Endothelial cell of umbilical vein (primary cell): ENCODE measurements around the gene KCNE3. TPM values are rescaled to one million over a fixed set of nuclear protein-coding genes. Genes with fewer than 3 reads are reported as not detected.

Experiments used
- BruUV-seq: library from RNA; stranded (reverse); fragments of 400-500 nt; replicated peaks from 2 replicates; lab custom pipeline; 2021; lab: Mats Ljungman, UMichigan
- CTCF ChIA-PET: fragments of 300-600, 350-600 bp; sonication (Branson Sonifier 250); formaldehyde crosslinking; loops from one replicate; lab custom pipeline; 2021; ENCODE audit warnings: antibody characterized with exemption, inconsistent platforms; lab: Charles Lee
- POLR2A ChIA-PET: fragments of 300-600, 350-600 bp; sonication (Branson Sonifier 250); formaldehyde crosslinking; loops from one replicate; lab custom pipeline; 2021; ENCODE audit warnings: antibody characterized with exemption, inconsistent platforms; lab: Charles Lee
- DNase-seq: peaks from one replicate; pipeline ENCODE4 v3.0.0-alpha.2; 2011; ENCODE audit warnings: low read depth, low spot score
- FAIRE-seq: peaks from 2 replicates; lab custom pipeline; 2011; peaks lifted over from hg19 to GRCh38; lab: Jason Lieb, UNC
- H2AFZ ChIP-seq: 2 replicates; pipeline ENCODE4 v1.6.0; 2012; ENCODE audit warnings: low read depth, low read length, control low read depth, inconsistent platforms
- H3K27ac ChIP-seq: 2 replicates; pipeline ENCODE4 v1.5.1; 2011; ENCODE audit warnings: low read depth, mild to moderate bottlenecking, control low read depth, low read length, moderate library complexity; ENCODE audit not compliant: insufficient read depth
- H3K27me3 ChIP-seq, 2 experiments: 2 replicates each; pipeline versions ENCODE4 v1.6.0 to v1.6.1; 2011; ENCODE audit warnings: low read length in 2 of 2, mixed read lengths in 1 of 2; ENCODE audit not compliant: control insufficient read depth in 2 of 2, insufficient read depth in 2 of 2
- H3K36me3 ChIP-seq, 2 experiments: 2 replicates in 1 of 2; 3 replicates in 1 of 2; pipeline ENCODE4 v1.5.1; 2011; ENCODE audit warnings: low read length in 2 of 2, mild to moderate bottlenecking in 1 of 2, moderate library complexity in 1 of 2; ENCODE audit not compliant: control insufficient read depth in 2 of 2, insufficient read depth in 2 of 2; ENCODE audit errors: extremely low read depth in 1 of 2
- H3K4me1 ChIP-seq: 3 replicates; pipeline ENCODE4 v1.5.1; 2011; ENCODE audit warnings: mild to moderate bottlenecking, low read length; ENCODE audit not compliant: control insufficient read depth, insufficient read depth; ENCODE audit errors: extremely low read depth
- H3K4me2 ChIP-seq: 2 replicates; pipeline ENCODE4 v1.6.1; 2011; ENCODE audit warnings: low read length, control low read depth, mixed read lengths; ENCODE audit not compliant: insufficient read depth
- H3K4me3 ChIP-seq, 3 experiments: fragments of 200-600 bp in 1 of 3; sonication (generic), shearing (Covaris generic) in 1 of 3; replicated peaks in 1 of 3; 2 replicates each; pipeline ENCODE4 v1.5.1; 2011 to 2016; ENCODE audit warnings: control low read depth in 3 of 3, low read length in 3 of 3, mild to moderate bottlenecking in 2 of 3, inconsistent platforms in 1 of 3, low read depth in 1 of 3, moderate library complexity in 1 of 3; ENCODE audit not compliant: insufficient read depth in 1 of 3
- H3K79me2 ChIP-seq: 2 replicates; pipeline ENCODE4 v1.6.0; 2012; ENCODE audit warnings: low read length, inconsistent platforms; ENCODE audit not compliant: control insufficient read depth, insufficient read depth
- H3K9ac ChIP-seq: replicated peaks from 2 replicates; pipeline ENCODE3; 2011; ENCODE audit warnings: low read length, control low read depth; ENCODE audit not compliant: insufficient read depth; ENCODE audit errors: extremely low read depth
- H3K9me1 ChIP-seq: replicated peaks from 3 replicates; pipeline ENCODE4 v1.6.0; 2011; ENCODE audit warnings: mild to moderate bottlenecking, low read length; ENCODE audit not compliant: control insufficient read depth, insufficient read depth; ENCODE audit errors: extremely low read depth
- H3K9me3 ChIP-seq: replicated peaks from 2 replicates; pipeline ENCODE4 v1.5.1; 2012; ENCODE audit warnings: low read length, inconsistent platforms; ENCODE audit not compliant: control insufficient read depth, insufficient read depth
- H4K20me1 ChIP-seq: replicated peaks from 2 replicates; pipeline ENCODE3; 2011; ENCODE audit warnings: mild to moderate bottlenecking, low read length; ENCODE audit not compliant: control insufficient read depth, insufficient read depth; ENCODE audit errors: extremely low read depth
- EZH2 ChIP-seq: IDR thresholded peaks from 2 replicates; pipeline ENCODE4 v1.6.1; 2012; ENCODE audit warnings: borderline replicate concordance, low read depth, mild to moderate bottlenecking, moderate library complexity, low read length, inconsistent platforms; ENCODE audit not compliant: severe bottlenecking
- FOS ChIP-seq: IDR thresholded peaks from 2 replicates; pipeline ENCODE4 v1.6.1; 2011; ENCODE audit warnings: mild to moderate bottlenecking, low read length, moderate library complexity, borderline replicate concordance; ENCODE audit not compliant: insufficient read depth
- GATA2 ChIP-seq: IDR thresholded peaks from 2 replicates; pipeline ENCODE4 v1.7.0; 2011; ENCODE audit warnings: low read depth, mild to moderate bottlenecking, moderate library complexity, mixed read lengths, low read length; ENCODE audit not compliant: insufficient read length, insufficient read depth
- JUN ChIP-seq: IDR thresholded peaks from 2 replicates; pipeline ENCODE4 v1.6.1; 2011; ENCODE audit warnings: borderline replicate concordance, low read depth; ENCODE audit not compliant: insufficient read length, insufficient read depth
- MYC ChIP-seq: IDR thresholded peaks from one replicate; pipeline ENCODE4 v1.6.1; 2011; ENCODE audit warnings: mild to moderate bottlenecking, low read depth, low read length
- POLR2A ChIP-seq: IDR thresholded peaks from 2 replicates; pipeline ENCODE4 v1.6.1; 2012; ENCODE audit warnings: low read depth, mild to moderate bottlenecking, control low read depth, low read length
- POLR2AphosphoS5 ChIP-seq: IDR thresholded peaks from 2 replicates; pipeline ENCODE4 v1.6.1; 2012; ENCODE audit warnings: low read depth, mild to moderate bottlenecking, control low read depth, low read length, moderate library complexity; ENCODE audit not compliant: insufficient read depth
- dilution Hi-C: fragments of 300-500 bp; cut with MboI; formaldehyde crosslinking; loops from one replicate; pipeline ENCODE4 v1.15.0; 2019; ENCODE audit warnings: low sequenced_read_pairs; ENCODE audit not compliant: extremely low pct_ligation_motif_present
- intact Hi-C: fragments of 100-400 bp; cut with micrococcal nuclease; formaldehyde crosslinking; loops from one replicate; pipeline ENCODE4 v1.10.0; 2022
- polyA plus RNA-seq, 4 experiments: library from polyadenylated mRNA; depleted of rRNA in 3 of 4; stranded (reverse) in 3 of 4; unstranded in 1 of 4; fragments of >200 nt; gene quantifications; 2 replicates each; pipeline versions ENCODE4 v1.2.1 to v1.2.3, GENCODE V29; 2011 to 2012; ENCODE audit warnings: missing spikeins in 1 of 4
- total RNA-seq: library from RNA; stranded (reverse); gene quantifications from 2 replicates; pipeline ENCODE4 v1.2.3, GENCODE V29; 2021
- TF ChIP-seq, protein P1 (sequence below), 2 donors: IDR thresholded peaks; 1 replicate in 1 of 2; 2 replicates in 1 of 2; pipeline ENCODE4 v1.5.1; 2011; ENCODE audit warnings: low read length in 2 of 2, mild to moderate bottlenecking in 2 of 2, moderate library complexity in 2 of 2, control low read depth in 1 of 2, inconsistent platforms in 1 of 2, low read depth in 1 of 2; ENCODE audit not compliant: insufficient read depth in 1 of 2; ENCODE audit errors: extremely low read depth in 1 of 2
- TF ChIP-seq, protein P2 (sequence below): IDR thresholded peaks from 2 replicates; pipeline ENCODE4 v1.6.1; 2011; ENCODE audit not compliant: insufficient read depth, insufficient read length

Gene KCNE3
- total and polyA plus RNA-seq, 2 donors (not counting 3 experiments of a cell fraction or from before 2014, with no cell fraction given) = 0.97 to 2.2 TPM

DNA sequence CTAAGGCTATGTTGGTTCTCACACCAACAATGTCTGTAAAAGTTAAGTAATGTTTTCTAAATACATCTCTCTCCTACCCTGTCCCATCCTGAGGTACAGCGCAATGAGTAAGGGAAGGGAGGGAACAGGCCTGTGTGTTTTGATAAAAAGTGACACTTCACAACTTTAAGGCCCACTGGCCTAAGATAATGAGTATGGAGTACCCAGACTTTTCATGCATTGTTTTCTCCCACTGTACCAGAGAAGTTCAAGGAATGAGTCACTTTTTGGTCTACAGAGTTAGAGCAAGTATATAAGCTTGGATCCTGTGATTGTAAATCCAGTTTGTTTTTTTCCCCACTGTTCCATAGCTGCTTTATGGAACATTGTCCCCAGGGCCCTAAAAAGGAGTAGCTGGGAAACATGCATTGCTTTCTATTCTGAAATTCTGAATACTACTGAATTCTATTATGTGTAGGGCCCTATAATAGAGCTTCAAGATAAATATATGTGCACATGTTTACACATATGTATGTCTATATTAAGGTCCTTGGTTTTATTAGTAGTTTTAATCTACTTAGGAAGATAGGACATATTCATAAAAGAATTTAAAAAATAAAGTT lies 29.8 kb downstream of the KCNE3 start:
- Histone ChIP-seq H3K4me2 (peak overlapping the region; percentile 22), H3K9me3 (no peaks in the 10 kb centered on the region), H3K79me2 (no peaks in the 10 kb centered on the region), H2AFZ (peak overlapping the region; percentile 57), H3K36me3 (no peaks in the 10 kb centered on the region), H3K4me3 (no peak overlapping the region), H3K9me1 (no peaks in the 10 kb centered on the region), H4K20me1 (no peaks in the 10 kb centered on the region), H3K4me1 (peaks cover 14% of the 10 kb centered on the region), H3K9ac (no peak overlapping the region), H3K27me3 (no peaks in the 10 kb centered on the region), H3K27ac (peak overlapping the region; percentile 52)
- dilution Hi-C loops = no loop called here
- FAIRE-seq (peak; percentile 70), DNase-seq (peak; percentile 82)
- ChIA-PET CTCF (interaction anchor here (1.0 to 4.1 kb wide), 11 partner anchors 9 to 182 kb away, joined by 3 to 30 read pairs (median 4); no protein-coding TSS in a partner anchor), POLR2A (interaction anchor here (1.1 kb wide), 1 partner anchor 55 kb away, joined by 7 read pairs; no protein-coding TSS in a partner anchor)
- TF ChIP-seq EZH2 = no peak
- TF ChIP-seq JUN = peak; percentile 57
- peak; percentile 47 for TF ChIP-seq FOS
- no TSS peak for BruUV-seq
- intact Hi-C loops = loop anchor here (2.0 kb wide), 1 partner anchor 39 kb away; the partner anchor contains the start of gene PGM2L1

DNA sequence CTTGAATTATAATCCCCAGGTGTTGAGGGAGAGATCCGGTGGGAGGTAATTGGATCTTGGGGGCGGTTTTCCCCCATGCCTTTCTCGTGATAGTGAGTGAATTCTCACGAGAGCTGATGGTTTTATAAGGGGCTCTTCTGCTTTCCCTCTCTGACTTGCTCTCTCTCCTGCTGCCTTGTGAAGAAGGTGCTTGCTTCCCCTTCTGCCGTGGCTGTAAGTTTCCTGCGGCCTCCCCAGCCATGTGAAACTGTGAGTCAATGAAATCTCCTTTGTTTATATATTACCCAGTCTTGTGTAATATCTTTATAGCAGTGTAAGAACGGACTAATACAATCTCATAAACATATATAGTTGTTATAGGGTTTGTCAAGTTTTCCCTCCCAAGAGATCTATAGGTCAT lies 32.8 kb downstream of the KCNE3 start:
- Histone ChIP-seq H3K27me3 (no peaks in the 10 kb centered on the region), H3K36me3 (no peaks in the 10 kb centered on the region), H3K9ac (no peak overlapping the region), H3K79me2 (no peaks in the 10 kb centered on the region), H4K20me1 (no peaks in the 10 kb centered on the region), H3K9me3 (no peaks in the 10 kb centered on the region), H3K9me1 (no peaks in the 10 kb centered on the region), H3K4me3 (no peak overlapping the region), H3K27ac (no peak overlapping the region), H2AFZ (no peak overlapping the region), H3K4me2 (no peak overlapping the region), H3K4me1 (peaks cover 14% of the 10 kb centered on the region)
- FAIRE-seq (no peak), DNase-seq (no peak)
- dilution Hi-C loops = no loop called here
- no TSS peak for BruUV-seq
- POLR2A ChIA-PET = no interaction called here
- CTCF ChIA-PET = interaction anchor here (2.5 kb wide), 1 partner anchor 15 kb away, joined by 6 read pairs; no protein-coding TSS in a partner anchor
- intact Hi-C loops = no loop called here
- TF ChIP-seq POLR2AphosphoS5 (no peak), JUN (no peak), FOS (no peak), MYC (no peak), POLR2A (no peak), EZH2 (no peak), GATA2 (no peak)
- TF ChIP-seq, protein P1, sequence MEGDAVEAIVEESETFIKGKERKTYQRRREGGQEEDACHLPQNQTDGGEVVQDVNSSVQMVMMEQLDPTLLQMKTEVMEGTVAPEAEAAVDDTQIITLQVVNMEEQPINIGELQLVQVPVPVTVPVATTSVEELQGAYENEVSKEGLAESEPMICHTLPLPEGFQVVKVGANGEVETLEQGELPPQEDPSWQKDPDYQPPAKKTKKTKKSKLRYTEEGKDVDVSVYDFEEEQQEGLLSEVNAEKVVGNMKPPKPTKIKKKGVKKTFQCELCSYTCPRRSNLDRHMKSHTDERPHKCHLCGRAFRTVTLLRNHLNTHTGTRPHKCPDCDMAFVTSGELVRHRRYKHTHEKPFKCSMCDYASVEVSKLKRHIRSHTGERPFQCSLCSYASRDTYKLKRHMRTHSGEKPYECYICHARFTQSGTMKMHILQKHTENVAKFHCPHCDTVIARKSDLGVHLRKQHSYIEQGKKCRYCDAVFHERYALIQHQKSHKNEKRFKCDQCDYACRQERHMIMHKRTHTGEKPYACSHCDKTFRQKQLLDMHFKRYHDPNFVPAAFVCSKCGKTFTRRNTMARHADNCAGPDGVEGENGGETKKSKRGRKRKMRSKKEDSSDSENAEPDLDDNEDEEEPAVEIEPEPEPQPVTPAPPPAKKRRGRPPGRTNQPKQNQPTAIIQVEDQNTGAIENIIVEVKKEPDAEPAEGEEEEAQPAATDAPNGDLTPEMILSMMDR (IDR thresholded peaks at IDR 0.05; ENCODE audit: extremely low read depth in 1 of 2, insufficient read depth in 1 of 2, low read depth in 1 of 2, low read length in 2 of 2) = no peak
- TF ChIP-seq, protein P2, sequence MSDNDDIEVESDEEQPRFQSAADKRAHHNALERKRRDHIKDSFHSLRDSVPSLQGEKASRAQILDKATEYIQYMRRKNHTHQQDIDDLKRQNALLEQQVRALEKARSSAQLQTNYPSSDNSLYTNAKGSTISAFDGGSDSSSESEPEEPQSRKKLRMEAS = no peak
